ENCODE measurements around the gene CD79A.

GRCh38 chr19:41909706-41910105 is 32.6 kb downstream of the CD79A start:
- no peak for TF ChIP-seq CTCF (IDR thresholded peaks at IDR 0.05)
- no peak for TF ChIP-seq POLR2A (IDR thresholded peaks at IDR 0.05)
- TF ChIP-seq POLR2AphosphoS5 (IDR thresholded peaks at IDR 0.05), result no peak
